ENCODE measurements around the gene LRFN3.
"Not testable (repeated sequence)": the region's sequence is repeated elsewhere in the genome, so short reads cannot be mapped to it uniquely, and the experiment has no call there.

LRFN3 gene

GRCh38 chr19:35939307-35940077 lies 3.3 kb downstream of the LRFN3 start:
- FAIRE-seq, result no peak

DNA sequence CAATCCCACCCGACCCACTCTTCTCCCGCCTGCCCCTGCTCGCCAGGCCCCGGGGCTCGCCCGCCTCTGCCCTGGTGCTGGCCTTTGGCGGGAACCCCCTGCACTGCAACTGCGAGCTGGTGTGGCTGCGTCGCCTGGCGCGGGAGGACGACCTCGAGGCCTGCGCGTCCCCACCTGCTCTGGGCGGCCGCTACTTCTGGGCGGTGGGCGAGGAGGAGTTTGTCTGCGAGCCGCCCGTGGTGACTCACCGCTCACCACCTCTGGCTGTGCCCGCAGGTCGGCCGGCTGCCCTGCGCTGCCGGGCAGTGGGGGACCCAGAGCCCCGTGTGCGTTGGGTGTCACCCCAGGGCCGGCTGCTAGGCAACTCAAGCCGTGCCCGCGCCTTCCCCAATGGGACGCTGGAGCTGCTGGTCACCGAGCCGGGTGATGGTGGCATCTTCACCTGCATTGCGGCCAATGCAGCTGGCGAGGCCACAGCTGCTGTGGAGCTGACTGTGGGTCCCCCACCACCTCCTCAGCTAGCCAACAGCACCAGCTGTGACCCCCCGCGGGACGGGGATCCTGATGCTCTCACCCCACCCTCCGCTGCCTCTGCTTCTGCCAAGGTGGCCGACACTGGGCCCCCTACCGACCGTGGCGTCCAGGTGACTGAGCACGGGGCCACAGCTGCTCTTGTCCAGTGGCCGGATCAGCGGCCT lies 4.1 kb downstream of the LRFN3 start:
- no peak for FAIRE-seq

GRCh38 chr19:35940839-35941238 lies 4.7 kb downstream of the LRFN3 start:
- FAIRE-seq, result no peak

DNA sequence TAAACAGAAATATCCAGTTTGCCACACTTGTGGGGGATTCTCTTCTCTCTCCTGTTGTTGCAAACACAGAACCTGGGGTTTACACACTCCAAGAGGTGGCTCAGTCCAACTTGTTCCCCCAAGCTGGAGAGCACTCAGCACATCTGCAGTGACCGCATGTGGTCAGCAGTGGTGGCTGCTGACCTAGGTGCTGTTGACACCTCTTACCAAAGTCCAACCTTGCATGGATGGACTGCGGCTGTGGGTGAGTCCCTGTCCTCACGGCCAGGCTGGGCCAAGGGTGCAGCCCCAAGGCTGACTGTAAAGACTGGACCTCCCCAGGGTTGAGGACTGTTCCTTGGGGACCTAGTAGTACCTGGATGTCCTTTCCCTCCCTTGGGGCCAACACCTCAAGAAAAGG lies 6.1 kb downstream of the LRFN3 start:
- no peak for FAIRE-seq

DNA sequence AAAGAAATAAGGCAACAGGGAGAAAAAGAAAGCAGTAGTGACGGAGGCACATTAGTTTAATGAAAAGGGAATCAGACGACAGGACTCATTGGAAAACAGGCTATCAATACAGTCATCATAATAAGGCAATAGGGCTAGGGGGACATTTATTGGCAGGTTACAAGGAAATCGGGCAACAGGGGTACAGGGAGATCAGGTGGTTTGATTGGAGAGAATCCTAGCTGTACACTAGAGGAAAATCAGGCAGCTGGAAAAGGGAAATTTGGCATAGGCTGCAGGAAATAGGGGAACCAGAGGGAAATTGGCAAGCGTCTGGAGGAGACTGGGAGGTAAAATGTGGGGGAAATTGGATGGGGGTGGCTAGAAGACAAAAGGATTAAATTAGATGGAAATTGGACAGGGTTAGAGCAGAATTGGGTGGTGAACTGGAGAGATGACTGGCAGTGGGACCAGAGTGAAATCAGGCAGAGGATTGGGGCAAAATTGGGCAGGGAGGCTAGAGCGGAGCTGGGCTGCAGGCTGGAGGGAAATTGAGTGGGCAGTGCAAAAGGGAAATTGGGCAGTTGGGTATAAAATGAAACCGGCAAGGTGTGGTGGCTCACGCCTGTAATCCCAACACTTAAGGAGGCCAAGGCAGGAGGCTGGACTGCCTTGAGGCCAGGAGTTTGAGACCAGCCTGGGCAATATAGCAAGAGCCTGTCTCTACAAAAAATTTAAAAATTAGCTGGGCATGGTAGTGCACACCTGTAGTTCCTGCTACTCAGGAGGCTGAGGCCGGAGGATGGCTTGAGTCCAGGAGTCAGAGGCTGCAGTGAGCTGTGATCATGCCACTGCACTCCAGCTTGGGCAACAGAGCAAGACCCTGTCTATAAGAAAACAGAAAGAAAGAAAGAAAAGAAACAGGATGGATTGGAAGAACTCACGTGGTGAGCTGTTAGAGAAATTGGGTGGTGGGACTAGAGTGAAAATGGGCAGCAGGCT lies 7.4 kb downstream of the LRFN3 start:
- FAIRE-seq, result no peak

GRCh38 chr19:35944556-35944955 lies 8.4 kb downstream of the LRFN3 start:
- no peak for FAIRE-seq

DNA sequence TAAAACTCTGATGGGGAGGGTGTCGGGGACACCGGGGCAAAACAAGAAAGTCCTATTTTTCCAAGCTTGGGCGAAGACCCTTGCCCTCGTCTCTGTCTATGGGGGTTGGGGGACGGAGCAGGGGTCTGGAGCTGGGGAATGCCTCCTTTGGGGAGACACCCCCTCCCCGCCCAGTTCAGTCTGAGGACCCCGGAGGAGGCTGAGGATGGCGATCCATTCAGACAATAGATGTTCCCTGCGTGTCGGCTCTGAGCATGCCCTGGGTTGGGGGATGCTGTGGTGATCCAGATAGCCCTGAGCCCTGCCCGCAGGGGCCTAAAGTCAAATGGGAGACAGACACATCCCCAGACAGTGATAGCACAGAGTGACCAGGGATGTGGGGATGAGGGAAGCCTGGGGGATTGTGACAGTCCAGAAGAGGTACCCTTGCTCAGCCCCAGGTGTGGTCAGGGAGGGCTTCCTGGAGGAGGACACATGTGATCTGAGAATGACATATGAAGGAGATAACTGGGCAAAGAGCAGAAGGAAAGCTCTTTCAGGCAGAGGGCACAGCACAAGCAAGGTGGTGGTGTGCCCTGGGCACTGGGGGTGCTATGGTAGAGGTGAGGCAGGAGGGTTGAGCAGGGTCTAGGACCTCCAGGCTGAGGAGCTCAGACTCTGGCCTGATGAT lies 9.1 kb downstream of the LRFN3 start:
- no peak for FAIRE-seq

DNA sequence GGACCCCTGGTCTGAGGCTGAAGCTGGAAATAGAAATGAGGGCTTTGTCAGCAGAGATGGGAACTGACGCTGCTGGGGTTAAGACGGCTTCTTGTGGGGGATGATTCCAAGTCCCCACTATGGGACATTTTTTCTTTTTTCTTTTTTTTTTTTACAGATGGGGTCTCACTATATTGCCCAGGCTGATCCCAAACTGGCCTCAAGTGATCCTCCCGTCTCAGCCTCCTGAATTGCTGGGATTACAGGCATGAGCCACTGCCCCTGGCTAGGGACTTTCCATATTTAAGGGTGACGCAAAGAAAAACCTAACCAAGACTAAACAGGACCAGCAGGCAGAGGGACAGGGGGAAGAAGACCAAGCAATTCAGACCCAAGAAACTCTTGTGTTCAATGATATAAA lies 10.0 kb downstream of the LRFN3 start:
- no peak for FAIRE-seq

GRCh38 chr19:35949131-35949530 lies 13.0 kb downstream of the LRFN3 start:
- FAIRE-seq, result no peak

- FAIRE-seq, result no peak
Measured at GRCh38 chr19:35955881-35956634, 19.9 kb downstream of the LRFN3 start.

DNA sequence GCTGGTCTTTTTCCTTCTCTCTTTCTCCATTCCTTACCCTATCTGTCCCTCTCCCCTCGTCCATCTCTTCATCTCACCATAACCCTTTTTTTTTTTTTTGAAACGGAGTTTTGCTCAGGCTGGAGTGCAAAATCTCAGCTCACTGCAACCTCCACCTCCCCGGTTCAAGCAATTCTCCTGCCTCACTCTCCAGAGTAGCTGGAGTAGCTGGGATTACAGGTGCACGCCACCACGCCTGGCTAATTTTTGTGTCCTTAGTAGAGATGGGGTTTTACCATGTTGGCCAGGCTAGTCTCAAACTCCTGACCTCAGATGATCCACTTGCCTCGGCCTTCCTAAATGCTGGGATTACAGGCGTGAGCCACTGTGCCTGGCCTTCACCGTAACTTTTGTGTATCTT lies 21.2 kb downstream of the LRFN3 start:
- FAIRE-seq, result not testable (repeated sequence)

DNA sequence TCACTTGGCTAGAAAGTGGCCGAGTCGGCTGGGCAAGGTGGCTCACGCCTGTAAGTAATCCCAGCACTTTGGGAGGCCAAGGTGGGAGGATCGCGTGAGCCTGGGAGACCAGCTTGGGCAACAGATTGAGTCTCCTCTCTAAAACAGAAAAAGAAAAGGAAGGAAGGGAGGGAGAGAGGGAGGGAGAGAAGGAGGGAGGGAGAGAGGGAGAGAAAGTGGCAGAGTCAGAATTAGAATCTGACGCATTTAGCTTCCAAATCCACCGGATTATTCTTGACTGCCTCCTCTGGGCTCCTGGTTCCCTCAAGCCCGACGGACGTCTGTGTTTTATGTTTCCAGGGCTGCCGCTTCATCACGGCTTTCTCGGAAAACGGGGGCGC lies 22.5 kb downstream of the LRFN3 start:
- FAIRE-seq, result no peak

- FAIRE-seq, result no peak
Measured at GRCh38 chr19:35959040-35959967, 23.1 kb downstream of the LRFN3 start.

DNA sequence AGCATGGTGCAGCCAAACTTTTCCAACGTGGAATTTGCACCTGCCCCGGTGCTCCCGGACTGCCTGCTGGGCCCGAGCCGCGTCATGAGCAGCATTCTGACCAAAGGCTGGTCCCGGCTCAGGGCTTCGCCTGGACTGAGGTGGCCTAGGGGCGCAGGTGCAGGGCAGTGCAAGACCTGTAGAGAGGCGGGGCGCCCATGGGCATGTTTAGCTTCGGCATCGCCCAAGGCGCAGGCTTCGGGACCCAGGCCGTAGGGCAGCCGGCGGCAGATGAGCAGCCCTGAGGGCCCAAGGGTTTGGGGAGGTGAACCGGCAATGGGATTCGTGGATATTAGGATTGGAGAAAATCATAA lies 23.8 kb downstream of the LRFN3 start:
- no peak for FAIRE-seq

- FAIRE-seq, result no peak
Measured at GRCh38 chr19:35960432-35960972, 24.3 kb downstream of the LRFN3 start.

DNA sequence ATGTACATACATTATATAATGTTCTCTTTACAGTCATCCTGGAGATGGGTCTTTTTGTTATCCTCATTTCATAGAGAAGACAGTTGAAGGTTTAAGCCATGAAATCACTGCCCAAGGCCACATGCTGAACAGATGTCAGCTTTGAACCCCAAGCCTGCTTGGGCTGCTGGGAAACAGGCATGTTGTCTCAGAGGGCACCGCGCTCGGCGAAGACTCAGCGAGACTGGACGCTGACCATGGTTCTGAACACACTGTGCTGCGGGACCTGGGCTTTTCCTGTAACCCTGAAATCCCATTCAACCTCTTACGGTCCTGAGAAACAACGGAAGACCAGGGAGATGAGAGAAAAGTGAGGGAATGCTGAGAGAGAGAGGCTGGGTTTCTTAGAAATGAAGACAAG lies 27.3 kb downstream of the LRFN3 start:
- peak; percentile 11 for FAIRE-seq

DNA sequence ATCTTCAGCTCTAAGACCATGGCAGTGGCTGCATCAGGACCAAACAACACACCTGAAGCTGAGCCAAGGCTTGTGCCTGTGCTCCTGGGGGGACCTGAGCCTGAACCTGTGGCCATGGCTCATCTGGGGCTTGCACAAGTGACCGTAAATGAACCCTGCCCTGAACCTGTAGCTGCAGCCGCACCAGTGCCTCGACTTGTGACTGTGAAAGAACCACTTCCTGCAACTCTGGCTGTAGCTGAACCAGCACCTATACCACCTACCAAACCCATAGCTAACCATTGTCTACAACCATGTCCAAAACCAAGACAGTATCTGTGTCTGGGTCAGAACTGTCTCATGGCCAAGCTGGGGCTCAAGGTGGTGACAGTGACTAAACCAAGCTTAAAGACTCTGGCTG lies 30.6 kb downstream of the LRFN3 start:
- no peak for FAIRE-seq

GRCh38 chr19:35973487-35973886 lies 37.3 kb downstream of the LRFN3 start:
- no peak for FAIRE-seq

DNA sequence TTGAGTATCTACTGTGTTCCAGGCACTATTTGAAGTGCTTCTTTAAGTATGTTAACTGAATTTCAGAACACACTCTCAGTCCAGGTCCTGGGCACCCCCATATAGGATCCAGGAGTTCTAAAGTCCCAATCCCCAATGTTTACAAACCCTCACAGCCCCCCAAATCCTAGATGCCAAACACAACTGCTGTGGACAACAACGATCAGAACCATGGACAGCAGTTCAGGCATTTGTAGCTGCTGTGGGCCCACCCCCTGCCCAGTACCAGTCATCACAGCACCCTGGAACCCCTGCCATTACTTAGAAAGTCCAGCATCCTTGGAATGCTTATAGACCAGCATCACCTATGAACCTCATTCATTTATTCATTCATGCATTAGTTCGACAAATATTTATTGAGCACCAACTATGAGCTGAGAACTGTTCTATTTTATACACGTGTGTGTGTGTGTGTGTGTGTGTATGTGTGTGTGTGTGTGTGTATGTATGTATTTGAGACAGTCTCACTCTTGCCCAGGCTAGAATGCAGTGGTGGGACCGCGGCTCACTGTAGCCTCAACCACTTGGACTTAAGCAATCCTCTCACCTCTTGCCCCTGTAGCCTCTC lies 39.5 kb downstream of the LRFN3 start:
- no peak for FAIRE-seq

Measured in G401.6 (cell line).